OCI-LY1 (cell line): ENCODE data around the gene CELF2.

Experiments used
- H2AFZ ChIP-seq: fragments of 200-600 bp; sonication (generic), shearing (Covaris generic); 2 replicates; pipeline ENCODE4 v1.6.0; 2014; ENCODE audit warnings: antibody characterized with exemption, mild to moderate bottlenecking, low read length
- H3F3A ChIP-seq: fragments of 200-600 bp; sonication (generic), shearing (Covaris generic); 2 replicates; pipeline ENCODE4 v1.6.0; 2014; ENCODE audit warnings: mild to moderate bottlenecking, antibody characterized with exemption, low read length, moderate library complexity; ENCODE audit not compliant: insufficient read depth
- H3K27ac ChIP-seq: fragments of 200-600 bp; sonication (generic); 2 replicates; pipeline ENCODE4 v1.5.1; 2014; ENCODE audit warnings: low read length, mixed run types, mild to moderate bottlenecking, low read depth; ENCODE audit not compliant: poor library complexity, severe bottlenecking
- H3K27me3 ChIP-seq: fragments of 200-600 bp; sonication (generic); 2 replicates; pipeline ENCODE4 v1.6.0; 2014; ENCODE audit warnings: antibody characterized with exemption, mild to moderate bottlenecking, low read length, moderate library complexity; ENCODE audit not compliant: insufficient read depth
- H3K36me3 ChIP-seq: fragments of 200-600 bp; sonication (generic); 2 replicates; pipeline ENCODE4 v1.6.1; 2014; ENCODE audit warnings: mild to moderate bottlenecking, antibody characterized with exemption, low read length, moderate library complexity, mixed read lengths; ENCODE audit not compliant: insufficient read depth
- H3K4me1 ChIP-seq: fragments of 200-600 bp; sonication (generic); 2 replicates; pipeline ENCODE4 v1.5.1; 2014; ENCODE audit warnings: mild to moderate bottlenecking, low read length, moderate library complexity; ENCODE audit not compliant: insufficient read depth, severe bottlenecking
- H3K4me2 ChIP-seq: fragments of 200-600 bp; sonication (generic), shearing (Covaris generic); 2 replicates; pipeline ENCODE4 v1.6.1; 2014; ENCODE audit warnings: low read length
- H3K4me3 ChIP-seq: fragments of 200-600 bp; sonication (generic); 2 replicates; pipeline ENCODE4 v1.5.1; 2014; ENCODE audit warnings: low read length, low read depth, mild to moderate bottlenecking, mixed read lengths; ENCODE audit not compliant: poor library complexity, severe bottlenecking
- H3K79me2 ChIP-seq: fragments of 200-600 bp; shearing (Covaris generic); 2 replicates; pipeline ENCODE4 v1.6.1; 2016; ENCODE audit warnings: mixed run types, low read length, mixed read lengths; ENCODE audit not compliant: insufficient read depth
- H3K9ac ChIP-seq: fragments of 200-600 bp; sonication (generic), shearing (Covaris generic); 2 replicates; pipeline ENCODE4 v1.6.1; 2014; ENCODE audit warnings: mild to moderate bottlenecking, low read length, mixed read lengths
- H3K9me2 ChIP-seq: fragments of 200-600 bp; sonication (generic), shearing (Covaris generic); 2 replicates; pipeline ENCODE4 v1.6.1; 2014; ENCODE audit warnings: low read depth, mild to moderate bottlenecking, low read length, mixed read lengths
- H3K9me3 ChIP-seq: fragments of 200-600 bp; shearing (Covaris generic); 2 replicates; pipeline ENCODE4 v1.6.1; 2014; ENCODE audit warnings: low read length, mixed read lengths
- H4K20me1 ChIP-seq: fragments of 200-600 bp; sonication (generic), shearing (Covaris generic); 2 replicates; pipeline ENCODE4 v1.6.0; 2016; ENCODE audit warnings: mild to moderate bottlenecking, low read length; ENCODE audit not compliant: insufficient read depth
- EZH2 ChIP-seq: fragments of 200-600 bp; sonication (generic), shearing (Covaris generic); IDR thresholded peaks from 2 replicates; pipeline ENCODE4 v1.8.0; 2017; ENCODE audit warnings: borderline replicate concordance, mixed run types, mild to moderate bottlenecking, antibody characterized with exemption, low read length, moderate library complexity, mixed read lengths
- TF ChIP-seq, protein P1 (sequence below): fragments of 200-600 bp; sonication (generic), shearing (Covaris generic); IDR thresholded peaks from 2 replicates; pipeline ENCODE4 v1.5.1; 2017; ENCODE audit warnings: mild to moderate bottlenecking, antibody characterized with exemption, low read length, moderate library complexity, mixed read lengths

The CELF2 gene

DNA sequence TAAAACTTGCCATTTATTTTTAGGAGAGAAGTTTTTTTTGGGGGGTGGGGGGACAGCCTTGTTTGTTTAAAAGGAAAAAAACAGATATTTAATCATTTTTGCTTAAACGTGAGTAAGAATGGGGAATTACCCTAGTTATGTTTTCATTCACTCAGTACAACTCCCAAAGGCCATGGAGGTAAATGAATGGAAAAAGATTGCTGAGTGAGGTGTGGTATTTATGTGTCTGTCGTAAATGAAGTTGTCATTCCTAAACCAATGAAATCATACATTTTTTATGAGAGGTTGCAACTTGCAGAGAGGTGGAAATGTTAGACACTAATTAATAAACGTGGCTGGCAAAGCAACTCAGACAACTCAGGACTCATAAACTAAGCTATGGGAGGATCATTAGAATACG is 218.1 kb downstream of the CELF2 start:
- Histone ChIP-seq H3K9me2 (no peaks in the 10 kb centered on the region), H3F3A (no peaks in the 10 kb centered on the region), H3K27ac (no peak overlapping the region), H3K27me3 (no peaks in the 10 kb centered on the region), H3K9me3 (no peaks in the 10 kb centered on the region), H3K4me2 (no peak overlapping the region), H3K4me1 (no peaks in the 10 kb centered on the region), H3K9ac (no peak overlapping the region), H2AFZ (no peak overlapping the region), H4K20me1 (no peaks in the 10 kb centered on the region), H3K79me2 (no peaks in the 10 kb centered on the region), H3K36me3 (no peaks in the 10 kb centered on the region), H3K4me3 (no peak overlapping the region)
- TF ChIP-seq, protein P1, sequence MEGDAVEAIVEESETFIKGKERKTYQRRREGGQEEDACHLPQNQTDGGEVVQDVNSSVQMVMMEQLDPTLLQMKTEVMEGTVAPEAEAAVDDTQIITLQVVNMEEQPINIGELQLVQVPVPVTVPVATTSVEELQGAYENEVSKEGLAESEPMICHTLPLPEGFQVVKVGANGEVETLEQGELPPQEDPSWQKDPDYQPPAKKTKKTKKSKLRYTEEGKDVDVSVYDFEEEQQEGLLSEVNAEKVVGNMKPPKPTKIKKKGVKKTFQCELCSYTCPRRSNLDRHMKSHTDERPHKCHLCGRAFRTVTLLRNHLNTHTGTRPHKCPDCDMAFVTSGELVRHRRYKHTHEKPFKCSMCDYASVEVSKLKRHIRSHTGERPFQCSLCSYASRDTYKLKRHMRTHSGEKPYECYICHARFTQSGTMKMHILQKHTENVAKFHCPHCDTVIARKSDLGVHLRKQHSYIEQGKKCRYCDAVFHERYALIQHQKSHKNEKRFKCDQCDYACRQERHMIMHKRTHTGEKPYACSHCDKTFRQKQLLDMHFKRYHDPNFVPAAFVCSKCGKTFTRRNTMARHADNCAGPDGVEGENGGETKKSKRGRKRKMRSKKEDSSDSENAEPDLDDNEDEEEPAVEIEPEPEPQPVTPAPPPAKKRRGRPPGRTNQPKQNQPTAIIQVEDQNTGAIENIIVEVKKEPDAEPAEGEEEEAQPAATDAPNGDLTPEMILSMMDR, result no peak
- no peak for TF ChIP-seq EZH2

- H3K27ac ChIP-seq, result no peak overlapping the region
- H3K36me3 ChIP-seq, result no peaks in the 10 kb centered on the region
- no peak overlapping the region for H3K9ac ChIP-seq
- no peaks in the 10 kb centered on the region for H3F3A ChIP-seq
- no peaks in the 10 kb centered on the region for H3K9me2 ChIP-seq
- no peak overlapping the region for H3K4me3 ChIP-seq
- H3K4me1 ChIP-seq, result no peaks in the 10 kb centered on the region
- no peaks in the 10 kb centered on the region for H3K79me2 ChIP-seq
- no peaks in the 10 kb centered on the region for H3K9me3 ChIP-seq
- no peaks in the 10 kb centered on the region for H4K20me1 ChIP-seq
- H3K4me2 ChIP-seq, result no peak overlapping the region
- TF ChIP-seq, protein P1, result no peak
- no peak for TF ChIP-seq EZH2
- no peak overlapping the region for H2AFZ ChIP-seq
- H3K27me3 ChIP-seq, result no peaks in the 10 kb centered on the region
Measured at GRCh38 chr10:11236234-11236633, 218.6 kb downstream of the CELF2 start.

DNA sequence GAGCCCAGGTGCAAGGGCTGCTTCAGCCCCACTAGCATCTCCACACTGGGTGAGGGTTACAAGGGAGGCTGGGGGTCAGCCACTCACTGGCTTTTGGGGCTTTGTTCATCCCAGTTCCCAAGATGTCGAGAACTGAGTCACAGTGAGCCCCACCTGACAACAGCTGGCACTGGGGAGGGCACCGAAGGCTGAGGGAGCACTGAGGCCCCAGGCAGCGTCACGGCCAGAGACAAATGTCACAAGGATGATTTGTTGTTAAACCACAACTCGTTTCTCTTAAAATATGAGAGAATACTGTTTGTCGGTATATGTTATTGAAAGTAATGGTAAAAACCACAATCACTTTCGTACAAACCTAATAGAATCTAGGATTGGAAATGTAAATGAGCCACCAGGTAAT is 219.9 kb downstream of the CELF2 start:
- H3K9me3 ChIP-seq, result no peaks in the 10 kb centered on the region
- no peaks in the 10 kb centered on the region for H3K79me2 ChIP-seq
- no peak overlapping the region for H3K9ac ChIP-seq
- H3K4me1 ChIP-seq, result no peaks in the 10 kb centered on the region
- no peaks in the 10 kb centered on the region for H4K20me1 ChIP-seq
- no peak overlapping the region for H3K4me3 ChIP-seq
- TF ChIP-seq, protein P1, result no peak
- no peak for TF ChIP-seq EZH2
- H3K9me2 ChIP-seq, result no peaks in the 10 kb centered on the region
- no peak overlapping the region for H2AFZ ChIP-seq
- H3K27ac ChIP-seq, result no peak overlapping the region
- H3K36me3 ChIP-seq, result no peaks in the 10 kb centered on the region
- H3F3A ChIP-seq, result no peaks in the 10 kb centered on the region
- H3K4me2 ChIP-seq, result no peak overlapping the region
- H3K27me3 ChIP-seq, result no peaks in the 10 kb centered on the region
